GM12878 (cell line): Measurements from ENCODE around the gene PIK3R4. TPM values are rescaled to one million over a fixed set of nuclear protein-coding genes. Genes with fewer than 3 reads are reported as not detected.

ENCODE experiments used
- ATAC-seq: fragments of 200-7000 bp; cut with Tn5 transposase; 3 replicates; pipeline ENCODE4 v1.9.1; 2020; ENCODE audit warnings: mild to moderate bottlenecking, moderate library complexity
- BruUV-seq: library from RNA; stranded (reverse); fragments of 400-500 nt; replicated peaks from 2 replicates; lab custom pipeline; 2021; lab: Mats Ljungman, UMichigan
- CTCF ChIA-PET: fragments of 300-600 bp; sonication (Branson Sonifier 250); formaldehyde crosslinking; extraction: SDS; loops from one replicate; lab custom pipeline; 2021; ENCODE audit warnings: inconsistent platforms; lab: Yijun Ruan, JAX
- POLR2A ChIA-PET: fragments of 350-600 bp; formaldehyde crosslinking; extraction: SDS; loops from one replicate; lab custom pipeline; 2021; ENCODE audit warnings: inconsistent platforms; lab: Charles Lee
- RAD21 ChIA-PET: fragments of 300-600 bp; sonication (Branson Sonifier 250); formaldehyde crosslinking; loops from one replicate; lab custom pipeline; 2023; ENCODE audit warnings: antibody characterized with exemption; ENCODE audit not compliant: unreplicated experiment; lab: Charles Lee
- SMC1A ChIA-PET: fragments of 300-600 bp; sonication (Branson Sonifier 250); formaldehyde crosslinking; loops from one replicate; lab custom pipeline; 2023; ENCODE audit not compliant: unreplicated experiment, uncharacterized antibody; lab: Charles Lee
- DNase-seq: peaks from one replicate; pipeline ENCODE4 v3.0.0-alpha.2; 2011; ENCODE audit warnings: low read depth, low spot score
- FAIRE-seq: peaks from 3 replicates; lab custom pipeline; 2011; peaks lifted over from hg19 to GRCh38; lab: Jason Lieb, UNC
- H2AFZ ChIP-seq: 2 replicates; pipeline ENCODE4 v1.6.0; 2011; ENCODE audit warnings: low read depth, low read length, control low read depth; ENCODE audit not compliant: control insufficient read depth
- H3K27ac ChIP-seq: 2 replicates; pipeline ENCODE4 v1.5.1; 2011; ENCODE audit warnings: control low read depth; ENCODE audit not compliant: control insufficient read depth, insufficient read depth
- H3K27me3 ChIP-seq, 2 experiments: replicated peaks in 1 of 2; 2 replicates each; pipeline versions ENCODE4 v1.6.0 to v1.6.1; 2011; ENCODE audit warnings: low read length in 1 of 2; ENCODE audit not compliant: control insufficient read depth in 2 of 2, insufficient read depth in 2 of 2
- H3K36me3 ChIP-seq, 2 experiments: 2 replicates each; pipeline ENCODE4 v1.5.1; 2011; ENCODE audit warnings: low read length in 1 of 2; ENCODE audit not compliant: control insufficient read depth in 2 of 2, insufficient read depth in 2 of 2
- H3K4me1 ChIP-seq: 2 replicates; pipeline ENCODE4 v1.6.1; 2011; ENCODE audit warnings: mild to moderate bottlenecking, low read length, moderate library complexity, mixed read lengths; ENCODE audit not compliant: control insufficient read depth, insufficient read depth
- H3K4me2 ChIP-seq: 2 replicates; pipeline ENCODE4 v1.6.0; 2011; ENCODE audit warnings: control low read depth; ENCODE audit not compliant: control insufficient read depth, insufficient read depth
- H3K4me3 ChIP-seq: fragments of 200-600 bp; sonication (generic); 2 replicates; pipeline ENCODE4 v1.5.1; 2016
- H3K79me2 ChIP-seq: 2 replicates; pipeline ENCODE4 v1.6.0; 2011; ENCODE audit warnings: low read length; ENCODE audit not compliant: control insufficient read depth, insufficient read depth
- H3K9ac ChIP-seq: 2 replicates; pipeline ENCODE4 v1.8.0; 2011; ENCODE audit warnings: low read length, control low read depth, mixed read lengths; ENCODE audit not compliant: control insufficient read depth, insufficient read depth
- H3K9me3 ChIP-seq: replicated peaks from 3 replicates; pipeline ENCODE4 v1.5.1; 2011; ENCODE audit warnings: mild to moderate bottlenecking, low read length; ENCODE audit not compliant: control insufficient read depth, insufficient read depth
- H4K20me1 ChIP-seq: 2 replicates; pipeline ENCODE4 v1.6.0; 2011; ENCODE audit not compliant: control insufficient read depth, insufficient read depth
- ATF7 ChIP-seq: fragments of 450-650 bp; IDR thresholded peaks from 2 replicates; pipeline ENCODE4 v1.6.1; 2016; ENCODE audit warnings: low read depth, mild to moderate bottlenecking
- E2F4 ChIP-seq: IDR thresholded peaks from 2 replicates; pipeline ENCODE4 v1.6.1; 2012; ENCODE audit warnings: low read depth, low read length, improper control_type of control experiment
- EGR1 ChIP-seq, 2 experiments: IDR thresholded peaks; 1 replicate in 1 of 2; 2 replicates in 1 of 2; pipeline ENCODE4 v1.6.1; 2011 to 2012; ENCODE audit warnings: low read depth in 2 of 2, low read length in 2 of 2, borderline replicate concordance in 1 of 2, mild to moderate bottlenecking in 1 of 2, moderate library complexity in 1 of 2
- ESRRA ChIP-seq: IDR thresholded peaks from 2 replicates; pipeline ENCODE4 v1.6.1; 2012; ENCODE audit warnings: mild to moderate bottlenecking, low read length, improper control_type of control experiment
- HSF1 ChIP-seq: fragments of 150-350 bp; IDR thresholded peaks from 2 replicates; pipeline ENCODE4 v1.6.1; 2014; ENCODE audit warnings: mild to moderate bottlenecking, low read depth, low read length
- IKZF2 ChIP-seq, 2 experiments: fragments of 450-650 bp; IDR thresholded peaks; 2 replicates each; pipeline ENCODE4 v1.6.1; 2017; ENCODE audit warnings: mild to moderate bottlenecking in 2 of 2, moderate library complexity in 2 of 2
- MXI1 ChIP-seq: fragments of 150-350 bp; IDR thresholded peaks from 2 replicates; pipeline ENCODE4 v1.6.1; 2011; ENCODE audit warnings: low read depth, mild to moderate bottlenecking, inconsistent platforms, low read length, improper control_type of control experiment
- PAX5 ChIP-seq: IDR thresholded peaks from 2 replicates; pipeline ENCODE4 v1.6.1; 2011; ENCODE audit warnings: low read depth, low read length, borderline replicate concordance
- RB1 ChIP-seq: fragments of 450-650 bp; formaldehyde crosslinking; IDR thresholded peaks from 2 replicates; pipeline ENCODE4 v1.6.1; 2017; ENCODE audit warnings: mild to moderate bottlenecking, borderline replicate concordance
- WGBS: methylation state at CpG from one replicate; pipeline ENCODE4 v1.1.6; 2016; ENCODE audit warnings: low lambda C conversion rate; ENCODE audit not compliant: insufficient replicate concordance, insufficient coverage; ENCODE audit errors: missing lambda C conversion rate; 5-methylcytosine and 5-hydroxymethylcytosine counted together
- in situ Hi-C: fragments of 300-500 bp; cut with MboI; formaldehyde crosslinking; loops from 9 replicates; pipeline ENCODE4 v1.14.3; 2018; ENCODE audit warnings: mixed read lengths
- intact Hi-C: fragments of 100-400 bp; cut with micrococcal nuclease; formaldehyde crosslinking; loops from one replicate; pipeline ENCODE4 v1.14.2; 2022; ENCODE audit not compliant: unreplicated experiment
- polyA plus RNA-seq, 11 experiments: library from polyadenylated mRNA; depleted of rRNA in 4 of 11; unstranded in 6 of 11; stranded (reverse) in 5 of 11; fragments of >200 nt; fragmentation: Nextera tagmentation in 4 of 11; fragmentation: Illumina TruSeq in 1 of 11; extraction: Ambion mirVana in 4 of 11; extraction: Trizol in 1 of 11; gene quantifications; 1 replicate in 1 of 11; 2 replicates in 10 of 11; pipeline versions ENCODE4 v1.2.1 to v1.2.3, GENCODE V29; 2011 to 2016; ENCODE audit warnings: inconsistent platforms in 2 of 11, missing spikeins in 2 of 11, low read depth in 1 of 11
- total RNA-seq, 4 experiments: library from RNA; depleted of rRNA in 3 of 4; stranded (reverse); fragments of >200 nt in 3 of 4; fragmentation: Illumina TruSeq in 1 of 4; extraction: Trizol in 1 of 4; gene quantifications; 2 replicates each; pipeline versions ENCODE4 v1.2.1 to v1.2.3, GENCODE V29; 2013 to 2021

Gene PIK3R4
- total and polyA plus RNA-seq, 10 of the 15 experiments (the other 5 are each of a cell fraction or from before 2014, with no cell fraction given) = 22.6 to 50.2 (median 31.1) TPM

- CTCF ChIA-PET = interaction anchor here (0.7 to 5.5 kb wide), 16 partner anchors 8 to 481 kb away, joined by 3 to 200 read pairs (median 4); partner anchors contain the start of genes ATP2C1 and PIK3R4
- Histone ChIP-seq H2AFZ (no peak overlapping the region), H3K9ac (no peak overlapping the region), H3K27ac (no peak overlapping the region), H3K4me1 (no peaks in the 10 kb centered on the region), H3K79me2 (no peaks in the 10 kb centered on the region), H3K36me3 (no peaks in the 10 kb centered on the region), H3K4me3 (no peak overlapping the region), H3K27me3 (no peaks in the 10 kb centered on the region), H3K9me3 (no peaks in the 10 kb centered on the region), H3K4me2 (no peak overlapping the region), H4K20me1 (no peaks in the 10 kb centered on the region)
- FAIRE-seq (no peak), ATAC-seq (peak; percentile 68), DNase-seq (no peak)
- RAD21 ChIA-PET = interaction anchor here (0.6 to 6.3 kb wide), 13 partner anchors 10 to 307 kb away, joined by 3 to 132 read pairs (median 3); partner anchors contain the start of genes ASTE1, ATP2C1 and NEK11
- 42% methylated on average over 7 of the region's 7 CpGs for WGBS
- TF ChIP-seq PAX5 (peak; percentile 91), MXI1 (no peak)
- in situ Hi-C loops (no loop called here), intact Hi-C loops (loop anchor here (1.0 to 10.0 kb wide), 4 partner anchors 92 to 266 kb away; partner anchors contain the start of genes ASTE1 and NEK11)
- BruUV-seq = no TSS peak
- SMC1A ChIA-PET = interaction anchor here (0.6 to 5.9 kb wide), 22 partner anchors 10 to 395 kb away, joined by 3 to 163 read pairs (median 6); partner anchors contain the start of genes ATP2C1 and PIK3R4
- POLR2A ChIA-PET = interaction anchor here (0.6 to 0.8 kb wide), 6 partner anchors 9 to 1976 kb away, joined by 3 to 7 read pairs (median 3); no protein-coding TSS in a partner anchor
Measured at GRCh38 chr3:130758624-130759369, 12.2 kb upstream of the PIK3R4 start.

GRCh38 chr3:130757611-130758150, 11.1 kb upstream of the PIK3R4 start:
- ChIA-PET CTCF (interaction anchor here (1.2 to 5.5 kb wide), 5 partner anchors 9 to 176 kb away, joined by 3 to 200 read pairs (median 27); partner anchors contain the start of genes ATP2C1 and PIK3R4), POLR2A (interaction anchor here (1.0 kb wide), 1 partner anchor 137 kb away, joined by 4 read pairs; the partner anchor contains the start of gene ATP2C1), RAD21 (interaction anchor here (0.8 to 6.3 kb wide), 7 partner anchors 9 to 275 kb away, joined by 3 to 132 read pairs (median 7); partner anchors contain the start of genes ASTE1, ATP2C1 and NEK11), SMC1A (interaction anchor here (0.9 to 5.9 kb wide), 10 partner anchors 9 to 162 kb away, joined by 3 to 163 read pairs (median 8); partner anchors contain the start of genes ATP2C1 and PIK3R4)
- Histone ChIP-seq H4K20me1 (no peaks in the 10 kb centered on the region), H3K4me3 (no peak overlapping the region), H3K27ac (no peak overlapping the region), H3K79me2 (no peaks in the 10 kb centered on the region), H3K4me1 (no peaks in the 10 kb centered on the region), H3K4me2 (no peak overlapping the region), H3K36me3 (no peaks in the 10 kb centered on the region), H3K9me3 (no peaks in the 10 kb centered on the region), H3K27me3 (no peaks in the 10 kb centered on the region), H3K9ac (no peak overlapping the region), H2AFZ (no peak overlapping the region)
- in situ Hi-C loops = no loop called here
- no peak for DNase-seq
- intact Hi-C loops = loop anchor here (5.0 to 10.0 kb wide), 2 partner anchors 195 to 267 kb away; partner anchors contain the start of genes ASTE1 and NEK11
- BruUV-seq = no TSS peak
- ATAC-seq = no peak
- no peak for FAIRE-seq
- TF ChIP-seq EGR1 (IDR thresholded peaks at IDR 0.05; ENCODE audit: borderline replicate concordance in 1 of 2, low read depth in 2 of 2, low read length in 2 of 2) (peak in 1 of 2 experiments; percentile 63; a peak in 1 of 3 replicates), E2F4 (no peak), ATF7 (no peak; the same call in 1 of the 2 replicates), ESRRA (no peak), IKZF2 (IDR thresholded peaks at IDR 0.05) (no peak), MXI1 (no peak), HSF1 (no peak), RB1 (no peak)
- WGBS = 88% methylated on average over 3 of the region's 3 CpGs
